ENCODE results near the gene MPL.

DNA sequence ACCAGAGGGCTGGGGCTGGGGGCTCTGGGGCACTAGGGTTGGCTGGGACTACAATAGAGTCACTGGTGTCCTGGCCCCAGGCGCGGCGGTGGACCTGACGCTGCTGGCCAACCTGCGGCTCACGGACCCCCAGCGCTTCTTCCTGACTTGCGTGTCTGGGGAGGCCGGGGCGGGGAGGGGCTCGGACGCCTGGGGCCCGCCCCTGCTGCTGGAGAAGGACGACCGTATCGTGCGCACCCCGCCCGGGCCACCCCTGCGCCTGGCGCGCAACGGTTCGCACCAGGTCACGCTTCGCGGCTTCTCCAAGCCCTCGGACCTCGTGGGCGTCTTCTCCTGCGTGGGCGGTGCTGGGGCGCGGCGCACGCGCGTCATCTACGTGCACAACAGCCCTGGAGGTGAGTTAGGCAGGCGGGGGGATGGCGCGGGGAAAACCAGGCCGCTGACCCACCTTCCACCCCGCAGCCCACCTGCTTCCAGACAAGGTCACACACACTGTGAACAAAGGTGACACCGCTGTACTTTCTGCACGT, 32.8 kb upstream of the MPL start:
- no peak for TF ChIP-seq CTCF (IDR thresholded peaks at IDR 0.05; ENCODE audit: insufficient read depth, low read length)
- TF ChIP-seq REST (IDR thresholded peaks at IDR 0.05; ENCODE audit: insufficient replicate concordance, low read depth): no peak
- no peak for TF ChIP-seq SPI1 (IDR thresholded peaks at IDR 0.05; ENCODE audit: borderline replicate concordance, low read depth)

Data from HL-60 (cell line).